ENCODE results near the gene CLEC16A.

The CLEC16A gene

GRCh38 chr16:11006656-11007055, 62.3 kb downstream of the CLEC16A start:
- no peak overlapping the region for H3K4me2 ChIP-seq
- no peak overlapping the region for H3K27ac ChIP-seq
- peaks cover 13% of the 10 kb centered on the region; the same call in 1 of the 2 replicates for H4K20me1 ChIP-seq
- no peak overlapping the region for H3K4me3 ChIP-seq
- TF ChIP-seq Cebpa-rat (IDR thresholded peaks at IDR 0.05), result no peak
- no peaks in the 10 kb centered on the region for H3K4me1 ChIP-seq
- no peaks in the 10 kb centered on the region for H3K27me3 ChIP-seq
- H3K9ac ChIP-seq, result no peak overlapping the region
- no peaks in the 10 kb centered on the region for H3K9me3 ChIP-seq
- peaks cover 86% of the 10 kb centered on the region for H3K36me3 ChIP-seq

DNA sequence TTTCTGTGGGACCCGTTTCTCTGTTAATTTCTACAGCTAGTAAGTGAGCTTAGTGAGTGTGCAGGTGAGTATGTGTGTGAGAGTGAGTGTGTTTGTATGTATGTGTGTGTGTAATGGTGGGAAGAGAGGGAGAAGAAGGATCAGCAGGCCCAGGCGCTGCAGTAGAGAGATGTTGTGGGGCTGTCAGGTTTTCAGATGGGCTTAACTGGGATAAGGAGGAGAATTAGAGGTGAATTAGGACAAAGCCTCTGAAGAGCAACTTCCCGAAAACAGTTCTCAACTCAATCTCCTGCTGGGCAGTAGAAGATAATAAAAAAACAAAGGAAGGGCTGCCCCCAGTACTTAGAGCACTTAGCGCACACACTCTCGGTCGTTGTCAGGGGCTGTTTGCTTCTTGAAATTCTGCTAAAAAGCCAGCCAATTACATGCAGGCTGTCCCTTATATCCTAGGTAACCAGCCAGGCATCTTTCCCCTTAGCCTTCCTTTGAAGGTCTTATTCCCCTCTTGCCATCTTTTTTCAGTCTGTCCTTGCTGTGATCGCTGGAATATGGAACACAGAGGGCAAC, 63.4 kb downstream of the CLEC16A start:
- H3K27ac ChIP-seq, result no peak overlapping the region
- no peak overlapping the region for H3K4me3 ChIP-seq
- H4K20me1 ChIP-seq, result peaks cover 13% of the 10 kb centered on the region; the same call in 1 of the 2 replicates
- H3K4me2 ChIP-seq, result no peak overlapping the region
- no peaks in the 10 kb centered on the region for H3K4me1 ChIP-seq
- no peak overlapping the region for H3K9ac ChIP-seq
- H3K27me3 ChIP-seq, result no peaks in the 10 kb centered on the region
- peaks cover 79% of the 10 kb centered on the region for H3K36me3 ChIP-seq
- no peaks in the 10 kb centered on the region for H3K9me3 ChIP-seq
- no peak for TF ChIP-seq Cebpa-rat (IDR thresholded peaks at IDR 0.05)

- H3K4me2 ChIP-seq, result no peak overlapping the region
- H3K27me3 ChIP-seq, result no peaks in the 10 kb centered on the region
- peaks cover 12% of the 10 kb centered on the region; the same call in 1 of the 2 replicates for H4K20me1 ChIP-seq
- no peak for TF ChIP-seq Cebpa-rat (IDR thresholded peaks at IDR 0.05)
- H3K9me3 ChIP-seq, result no peaks in the 10 kb centered on the region
- H3K4me3 ChIP-seq, result no peak overlapping the region
- no peak overlapping the region for H3K9ac ChIP-seq
- H3K4me1 ChIP-seq, result no peaks in the 10 kb centered on the region
- peaks cover 74% of the 10 kb centered on the region for H3K36me3 ChIP-seq
- H3K27ac ChIP-seq, result no peak overlapping the region
These were observed 64.8 kb downstream of the CLEC16A start for GRCh38 chr16:11009027-11009755.

DNA sequence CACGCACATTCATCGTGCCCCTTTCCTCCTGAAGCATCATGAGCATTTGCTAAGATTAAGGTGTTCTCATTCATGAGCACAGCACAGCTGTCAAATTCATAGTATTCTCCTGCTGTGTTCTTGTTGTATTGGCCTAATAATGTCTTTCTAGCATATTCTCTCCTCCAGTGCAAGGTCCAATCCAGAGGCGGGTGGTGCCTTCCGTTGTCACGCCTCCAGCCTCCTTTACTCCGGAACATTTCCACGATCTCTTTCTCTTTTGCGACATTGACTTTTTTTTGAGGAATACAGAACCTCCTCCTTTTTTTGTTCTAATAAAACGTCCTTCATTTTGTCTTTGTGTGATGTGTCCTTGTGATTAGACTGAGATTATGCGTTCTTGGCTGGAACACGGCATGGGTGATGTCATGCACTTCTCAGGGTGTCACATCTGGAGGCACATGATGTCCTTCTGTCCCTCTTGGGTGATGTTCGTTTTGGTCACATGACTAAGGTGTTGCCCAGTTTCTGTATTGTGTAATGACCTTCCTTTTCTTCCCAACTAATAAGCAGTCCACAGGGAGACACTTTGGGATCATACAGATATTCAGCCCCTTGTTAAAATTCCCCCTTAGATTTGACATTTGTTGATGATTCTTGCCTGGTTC, 66.3 kb downstream of the CLEC16A start:
- no peak overlapping the region for H3K4me2 ChIP-seq
- no peak overlapping the region for H3K9ac ChIP-seq
- no peak overlapping the region for H3K27ac ChIP-seq
- H4K20me1 ChIP-seq, result 0 out of 2 replicates have a peak, but pooled peaks cover 6% of the 10 kb centered on the region
- no peaks in the 10 kb centered on the region for H3K9me3 ChIP-seq
- peaks cover 70% of the 10 kb centered on the region for H3K36me3 ChIP-seq
- H3K4me1 ChIP-seq, result no peaks in the 10 kb centered on the region
- TF ChIP-seq Cebpa-rat (IDR thresholded peaks at IDR 0.05), result no peak
- H3K27me3 ChIP-seq, result no peaks in the 10 kb centered on the region
- no peak overlapping the region for H3K4me3 ChIP-seq

DNA sequence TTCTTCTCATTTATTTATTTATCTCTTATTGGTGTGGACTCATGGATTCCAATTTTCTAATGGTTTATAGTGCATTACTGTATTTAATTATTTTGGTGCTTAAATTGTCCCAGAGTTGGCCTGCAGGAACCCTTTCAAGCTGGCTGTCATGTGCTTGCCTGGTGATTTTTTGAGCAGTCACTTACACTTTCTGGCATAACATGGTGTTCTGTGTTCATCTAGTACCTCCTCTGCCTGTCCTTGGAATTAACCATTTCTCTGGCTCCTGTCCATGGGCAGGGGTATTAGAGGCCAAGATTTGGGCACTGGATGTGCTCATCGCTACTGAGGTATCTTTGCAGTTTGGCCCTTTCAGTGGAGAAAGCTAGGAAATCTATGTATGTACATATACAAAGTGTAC, 67.0 kb downstream of the CLEC16A start:
- Histone ChIP-seq H3K4me2 (no peak overlapping the region), H3K4me1 (no peaks in the 10 kb centered on the region), H3K4me3 (no peak overlapping the region), H3K27me3 (no peaks in the 10 kb centered on the region), H3K9me3 (no peaks in the 10 kb centered on the region), H3K27ac (no peak overlapping the region), H3K9ac (no peak overlapping the region), H3K36me3 (peaks cover 65% of the 10 kb centered on the region), H4K20me1 (0 out of 2 replicates have a peak, but pooled peaks cover 6% of the 10 kb centered on the region)
- no peak for TF ChIP-seq Cebpa-rat (IDR thresholded peaks at IDR 0.05)

DNA sequence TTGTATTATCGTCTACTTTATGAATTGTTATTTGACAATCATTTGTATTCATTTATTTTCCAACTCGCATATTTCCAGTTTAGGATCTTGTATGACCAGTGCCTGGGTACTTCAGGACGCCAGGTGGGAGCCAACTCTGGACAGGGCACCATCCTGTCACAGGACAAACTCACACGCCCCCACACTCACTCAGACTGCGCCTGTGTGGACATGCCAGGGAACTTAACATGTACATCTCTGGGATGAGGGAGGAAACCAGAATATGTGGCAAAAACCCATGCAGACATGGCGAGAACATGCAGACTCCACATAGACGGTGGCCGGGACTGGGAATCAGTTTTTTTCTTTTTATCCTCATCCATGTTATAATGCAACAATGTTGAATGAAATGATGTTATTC, 68.5 kb downstream of the CLEC16A start:
- H4K20me1 ChIP-seq, result no peaks in the 10 kb centered on the region
- H3K4me1 ChIP-seq, result no peaks in the 10 kb centered on the region
- peaks cover 55% of the 10 kb centered on the region for H3K36me3 ChIP-seq
- TF ChIP-seq Cebpa-rat (IDR thresholded peaks at IDR 0.05), result no peak
- H3K9me3 ChIP-seq, result no peaks in the 10 kb centered on the region
- no peaks in the 10 kb centered on the region for H3K27me3 ChIP-seq
- H3K4me2 ChIP-seq, result no peak overlapping the region
- no peak overlapping the region for H3K4me3 ChIP-seq
- H3K27ac ChIP-seq, result no peak overlapping the region
- no peak overlapping the region for H3K9ac ChIP-seq

- Histone ChIP-seq H4K20me1 (no peaks in the 10 kb centered on the region), H3K36me3 (peaks cover 48% of the 10 kb centered on the region), H3K9ac (no peak overlapping the region), H3K27ac (no peak overlapping the region), H3K4me2 (no peak overlapping the region), H3K27me3 (no peaks in the 10 kb centered on the region), H3K4me1 (no peaks in the 10 kb centered on the region), H3K4me3 (no peak overlapping the region), H3K9me3 (no peaks in the 10 kb centered on the region)
- no peak for TF ChIP-seq Cebpa-rat (IDR thresholded peaks at IDR 0.05)
These were observed 69.8 kb downstream of the CLEC16A start for GRCh38 chr16:11014136-11014535.

DNA sequence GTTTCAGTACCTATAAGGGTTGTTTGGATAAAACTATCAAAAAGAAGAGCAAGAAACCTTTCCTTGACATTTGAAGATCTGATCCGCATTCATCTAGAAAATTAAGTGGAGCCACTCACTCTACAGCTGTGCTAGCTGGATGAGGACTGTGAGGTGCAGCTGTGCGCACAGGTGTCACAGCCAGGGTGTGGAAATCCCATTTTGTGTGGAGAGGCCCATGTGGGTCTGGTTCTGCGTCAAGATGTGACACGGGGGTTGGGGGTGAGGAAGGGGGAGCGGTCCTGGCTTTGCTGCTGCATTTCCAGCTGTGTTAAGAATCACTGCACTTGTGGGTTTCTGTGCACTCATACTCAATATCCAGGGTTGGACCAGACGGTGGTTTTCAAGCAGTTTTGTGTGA, 70.7 kb downstream of the CLEC16A start:
- TF ChIP-seq Cebpa-rat (IDR thresholded peaks at IDR 0.05), result no peak
- no peaks in the 10 kb centered on the region for H4K20me1 ChIP-seq
- H3K27me3 ChIP-seq, result no peaks in the 10 kb centered on the region
- H3K4me1 ChIP-seq, result peaks cover under 1% of the 10 kb centered on the region; the same call in 1 of the 2 replicates
- H3K9ac ChIP-seq, result no peak overlapping the region
- no peak overlapping the region for H3K4me3 ChIP-seq
- H3K4me2 ChIP-seq, result no peak overlapping the region
- H3K9me3 ChIP-seq, result no peaks in the 10 kb centered on the region
- peaks cover 44% of the 10 kb centered on the region for H3K36me3 ChIP-seq
- no peak overlapping the region for H3K27ac ChIP-seq

DNA sequence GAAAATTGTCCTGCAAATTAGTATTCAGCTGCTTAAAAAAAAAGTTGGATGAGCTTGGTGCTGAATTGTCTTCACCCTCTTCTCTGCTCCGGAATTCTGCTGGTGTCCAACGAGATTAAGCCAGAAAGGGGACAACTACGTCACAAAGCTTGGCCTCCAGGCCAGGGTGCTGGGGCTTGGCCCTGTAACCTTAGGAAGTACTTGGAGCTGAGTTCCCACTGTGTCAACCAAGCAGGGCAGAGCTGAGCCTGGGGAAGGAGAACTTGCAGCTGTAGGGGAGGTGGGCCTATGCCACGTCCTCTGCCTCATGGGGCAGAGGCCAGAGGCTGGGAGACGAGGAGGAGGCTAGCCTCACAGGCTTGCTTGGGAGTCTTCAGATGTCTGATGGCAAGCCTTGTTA, 71.2 kb downstream of the CLEC16A start:
- Histone ChIP-seq H3K27ac (no peak overlapping the region), H3K4me2 (no peak overlapping the region), H4K20me1 (no peaks in the 10 kb centered on the region), H3K9ac (no peak overlapping the region), H3K27me3 (no peaks in the 10 kb centered on the region), H3K4me3 (no peak overlapping the region), H3K36me3 (peaks cover 47% of the 10 kb centered on the region), H3K9me3 (no peaks in the 10 kb centered on the region), H3K4me1 (peaks cover 5% of the 10 kb centered on the region)
- no peak for TF ChIP-seq Cebpa-rat (IDR thresholded peaks at IDR 0.05)

DNA sequence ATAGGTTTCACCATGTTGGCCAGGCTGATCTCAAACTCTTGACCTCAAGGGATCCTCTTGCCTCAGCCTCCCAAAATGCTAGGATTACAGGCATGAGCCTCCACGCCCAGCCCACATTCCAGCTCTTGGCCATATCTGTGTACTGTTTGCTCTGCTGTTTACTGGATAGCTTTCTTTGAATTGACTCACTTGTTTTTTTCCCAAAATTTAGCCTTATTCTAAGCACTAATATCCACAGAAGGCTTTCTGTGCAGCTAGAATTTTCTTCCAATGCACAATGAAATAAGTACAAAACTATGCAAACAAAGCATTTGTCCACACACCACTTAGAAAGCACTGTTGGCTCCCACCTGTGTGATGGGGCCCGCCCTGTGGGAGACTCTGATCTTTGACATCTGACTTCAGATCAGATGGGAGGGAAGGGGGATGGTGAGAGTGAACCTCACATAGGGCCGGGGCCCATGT, 72.2 kb downstream of the CLEC16A start:
- Histone ChIP-seq H3K4me2 (no peak overlapping the region), H3K27ac (no peak overlapping the region), H3K36me3 (peaks cover 42% of the 10 kb centered on the region), H4K20me1 (no peaks in the 10 kb centered on the region), H3K9ac (no peak overlapping the region), H3K4me3 (no peak overlapping the region), H3K9me3 (no peaks in the 10 kb centered on the region), H3K27me3 (no peaks in the 10 kb centered on the region), H3K4me1 (peaks cover 8% of the 10 kb centered on the region)
- TF ChIP-seq Cebpa-rat (IDR thresholded peaks at IDR 0.05), result no peak

Measured in BLaER1 (cell line).